Parathyroid adenoma (tissue), 2 donors: ENCODE data around the gene TRIM46.

Source experiments
- H2AFZ ChIP-seq: fragments of 300-600 bp; sonication (generic); one replicate; pipeline ENCODE4 v1.7.0; 2017; ENCODE audit warnings: antibody characterized with exemption, mild to moderate bottlenecking
- H3K27ac ChIP-seq: fragments of 300-600 bp; sonication (generic); one replicate; pipeline ENCODE4 v1.7.0; 2017
- H3K27me3 ChIP-seq: fragments of 300-600 bp; sonication (generic); one replicate; pipeline ENCODE4 v1.7.0; 2017; ENCODE audit warnings: low read length; ENCODE audit not compliant: control insufficient read depth, insufficient read depth
- H3K36me3 ChIP-seq: fragments of 300-600 bp; sonication (generic); one replicate; pipeline ENCODE4 v1.7.0; 2017; ENCODE audit warnings: low read length; ENCODE audit not compliant: control insufficient read depth, insufficient read depth
- H3K4me1 ChIP-seq: fragments of 300-600 bp; sonication (generic); one replicate; pipeline ENCODE4 v1.7.0; 2017; ENCODE audit warnings: control low read depth
- H3K4me2 ChIP-seq: fragments of 300-600 bp; sonication (generic); one replicate; pipeline ENCODE4 v1.7.0; 2017; ENCODE audit warnings: low read length
- H3K4me3 ChIP-seq: fragments of 300-600 bp; sonication (generic); one replicate; pipeline ENCODE4 v1.7.0; 2017; ENCODE audit warnings: low read depth, low read length
- H3K79me2 ChIP-seq: fragments of 300-600 bp; sonication (generic); one replicate; pipeline ENCODE4 v1.7.0; 2017; ENCODE audit warnings: control low read depth
- H3K9ac ChIP-seq: fragments of 300-600 bp; sonication (generic); one replicate; pipeline ENCODE4 v1.7.0; 2017; ENCODE audit warnings: mild to moderate bottlenecking
- H3K9me3 ChIP-seq: fragments of 300-600 bp; sonication (generic); one replicate; pipeline ENCODE4 v1.7.0; 2017; ENCODE audit warnings: low read length; ENCODE audit not compliant: control insufficient read depth
- TF ChIP-seq, protein P1 (sequence below): fragments of 300-600 bp; sonication (generic); IDR thresholded peaks from one replicate; pipeline ENCODE4 v1.7.0; 2017; ENCODE audit warnings: antibody characterized with exemption, mild to moderate bottlenecking
- donor health status: primary hyperparathyroidism.

TRIM46 gene, protein sequence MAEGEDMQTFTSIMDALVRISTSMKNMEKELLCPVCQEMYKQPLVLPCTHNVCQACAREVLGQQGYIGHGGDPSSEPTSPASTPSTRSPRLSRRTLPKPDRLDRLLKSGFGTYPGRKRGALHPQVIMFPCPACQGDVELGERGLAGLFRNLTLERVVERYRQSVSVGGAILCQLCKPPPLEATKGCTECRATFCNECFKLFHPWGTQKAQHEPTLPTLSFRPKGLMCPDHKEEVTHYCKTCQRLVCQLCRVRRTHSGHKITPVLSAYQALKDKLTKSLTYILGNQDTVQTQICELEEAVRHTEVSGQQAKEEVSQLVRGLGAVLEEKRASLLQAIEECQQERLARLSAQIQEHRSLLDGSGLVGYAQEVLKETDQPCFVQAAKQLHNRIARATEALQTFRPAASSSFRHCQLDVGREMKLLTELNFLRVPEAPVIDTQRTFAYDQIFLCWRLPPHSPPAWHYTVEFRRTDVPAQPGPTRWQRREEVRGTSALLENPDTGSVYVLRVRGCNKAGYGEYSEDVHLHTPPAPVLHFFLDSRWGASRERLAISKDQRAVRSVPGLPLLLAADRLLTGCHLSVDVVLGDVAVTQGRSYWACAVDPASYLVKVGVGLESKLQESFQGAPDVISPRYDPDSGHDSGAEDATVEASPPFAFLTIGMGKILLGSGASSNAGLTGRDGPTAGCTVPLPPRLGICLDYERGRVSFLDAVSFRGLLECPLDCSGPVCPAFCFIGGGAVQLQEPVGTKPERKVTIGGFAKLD

GRCh38 chr1:155173478-155174323 is at the start of gene TRIM46:
TSS of gene TRIM46 (plus strand) at chr1:155173849. CDS start at chr1:155173967, 118 bp downstream.
- no peaks in the 10 kb centered on the region for H3K79me2 ChIP-seq

GRCh38 chr1:155124503-155125463 is 48.9 kb upstream of the TRIM46 start:
- Histone ChIP-seq H3K36me3 (no peaks in the 10 kb centered on the region), H3K4me1 (no peaks in the 10 kb centered on the region), H3K9ac (no peak overlapping the region), H3K9me3 (no peaks in the 10 kb centered on the region), H3K4me2 (no peak overlapping the region), H3K4me3 (no peak overlapping the region), H2AFZ (no peak overlapping the region), H3K79me2 (no peaks in the 10 kb centered on the region), H3K27me3 (no peaks in the 10 kb centered on the region), H3K27ac (no peak overlapping the region)
- TF ChIP-seq, protein P1, sequence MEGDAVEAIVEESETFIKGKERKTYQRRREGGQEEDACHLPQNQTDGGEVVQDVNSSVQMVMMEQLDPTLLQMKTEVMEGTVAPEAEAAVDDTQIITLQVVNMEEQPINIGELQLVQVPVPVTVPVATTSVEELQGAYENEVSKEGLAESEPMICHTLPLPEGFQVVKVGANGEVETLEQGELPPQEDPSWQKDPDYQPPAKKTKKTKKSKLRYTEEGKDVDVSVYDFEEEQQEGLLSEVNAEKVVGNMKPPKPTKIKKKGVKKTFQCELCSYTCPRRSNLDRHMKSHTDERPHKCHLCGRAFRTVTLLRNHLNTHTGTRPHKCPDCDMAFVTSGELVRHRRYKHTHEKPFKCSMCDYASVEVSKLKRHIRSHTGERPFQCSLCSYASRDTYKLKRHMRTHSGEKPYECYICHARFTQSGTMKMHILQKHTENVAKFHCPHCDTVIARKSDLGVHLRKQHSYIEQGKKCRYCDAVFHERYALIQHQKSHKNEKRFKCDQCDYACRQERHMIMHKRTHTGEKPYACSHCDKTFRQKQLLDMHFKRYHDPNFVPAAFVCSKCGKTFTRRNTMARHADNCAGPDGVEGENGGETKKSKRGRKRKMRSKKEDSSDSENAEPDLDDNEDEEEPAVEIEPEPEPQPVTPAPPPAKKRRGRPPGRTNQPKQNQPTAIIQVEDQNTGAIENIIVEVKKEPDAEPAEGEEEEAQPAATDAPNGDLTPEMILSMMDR, result no peak

More at GRCh38 chr1:155173478-155174323, at the start of gene TRIM46:
- peak within 1 kb of the TSS; percentile 99 for H3K4me3 ChIP-seq
- H3K9me3 ChIP-seq, result no peaks in the 10 kb centered on the region
- H3K36me3 ChIP-seq, result no peaks in the 10 kb centered on the region
- peak within 1 kb of the TSS; percentile 86 for H3K27ac ChIP-seq
- TF ChIP-seq, protein P1, result no peak
- H3K27me3 ChIP-seq, result no peaks in the 10 kb centered on the region
- H3K4me1 ChIP-seq, result no peaks in the 10 kb centered on the region
- H3K4me2 ChIP-seq, result peak within 1 kb of the TSS; percentile 97
- peak within 1 kb of the TSS; percentile 72 for H3K9ac ChIP-seq
- peak within 1 kb of the TSS; percentile 95 for H2AFZ ChIP-seq

DNA sequence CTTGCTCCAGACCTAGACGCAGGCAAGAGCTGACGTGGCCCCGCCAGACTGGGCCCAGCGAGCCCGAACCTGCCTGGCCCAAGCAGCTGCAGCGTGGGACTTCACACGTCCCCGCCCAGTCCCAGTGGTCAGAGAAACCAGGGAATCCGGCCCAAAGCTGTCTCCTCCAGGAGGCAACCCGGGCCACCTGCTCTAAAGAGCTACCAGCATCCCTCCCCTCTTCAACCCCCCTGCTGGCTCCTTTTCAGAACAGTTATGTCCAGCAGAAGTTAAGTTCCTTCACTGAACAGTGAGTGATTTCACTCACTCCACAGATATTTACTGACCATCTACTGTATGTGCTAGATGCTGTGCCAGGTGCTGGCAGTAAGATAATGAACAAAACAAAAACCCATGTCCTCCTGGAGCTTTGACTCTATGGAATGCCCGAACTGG is 48.1 kb upstream of the TRIM46 start:
- no peak overlapping the region for H2AFZ ChIP-seq
- no peaks in the 10 kb centered on the region for H3K27me3 ChIP-seq
- no peaks in the 10 kb centered on the region for H3K9me3 ChIP-seq
- H3K36me3 ChIP-seq, result no peaks in the 10 kb centered on the region
- H3K4me3 ChIP-seq, result no peak overlapping the region
- peaks cover 2% of the 10 kb centered on the region for H3K4me1 ChIP-seq
- no peaks in the 10 kb centered on the region for H3K79me2 ChIP-seq
- H3K9ac ChIP-seq, result no peak overlapping the region
- TF ChIP-seq, protein P1, result no peak
- H3K27ac ChIP-seq, result no peak overlapping the region
- no peak overlapping the region for H3K4me2 ChIP-seq

DNA sequence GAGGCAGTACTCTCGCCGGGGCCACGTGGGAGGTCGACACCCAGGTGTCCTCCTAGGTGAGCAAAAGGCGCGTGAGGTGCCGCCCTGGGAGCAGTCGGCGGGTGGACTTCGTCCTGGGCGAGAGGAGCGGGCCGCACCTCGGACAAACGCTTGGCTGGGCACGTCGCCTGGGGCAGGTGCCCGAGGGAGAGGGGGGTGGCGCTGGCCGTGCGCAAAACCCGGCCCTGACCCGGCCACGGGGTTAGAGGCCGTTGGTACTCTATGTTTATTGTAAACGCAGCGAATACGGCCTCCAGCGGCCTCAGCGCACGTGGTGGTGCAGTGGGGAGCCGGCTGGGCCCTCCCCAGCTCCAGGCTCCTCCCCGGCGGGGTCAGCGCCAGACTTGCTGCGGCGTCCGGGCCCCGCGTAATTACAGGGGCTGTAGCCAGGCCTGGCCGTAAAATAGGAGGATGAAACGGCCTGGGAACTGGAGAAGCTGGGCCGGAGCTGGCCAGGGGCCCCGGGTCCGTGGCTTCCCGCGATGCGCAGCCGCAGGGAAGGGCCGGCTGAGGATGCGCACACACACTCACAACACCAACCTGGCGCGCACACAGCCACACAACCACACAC is 47.6 kb upstream of the TRIM46 start:
- no peak overlapping the region for H3K9ac ChIP-seq
- H3K27ac ChIP-seq, result no peak overlapping the region
- no peaks in the 10 kb centered on the region for H3K9me3 ChIP-seq
- H3K36me3 ChIP-seq, result no peaks in the 10 kb centered on the region
- H3K4me2 ChIP-seq, result no peak overlapping the region
- H3K27me3 ChIP-seq, result no peaks in the 10 kb centered on the region
- H3K4me3 ChIP-seq, result no peak overlapping the region
- TF ChIP-seq, protein P1, result no peak
- H3K79me2 ChIP-seq, result no peaks in the 10 kb centered on the region
- H2AFZ ChIP-seq, result no peak overlapping the region
- H3K4me1 ChIP-seq, result peaks cover 2% of the 10 kb centered on the region
